Body of pancreas (tissue), 4 donors: ENCODE measurements around the gene SAA4.

ENCODE experiments used
- CTCF ChIP-seq, 7 experiments: fragments of 450-650 bp in 4 of 7; fragments of 200-600 bp in 3 of 7; sonication (generic) in 3 of 7; IDR thresholded peaks; one replicate each; pipeline ENCODE4 v1.5.1; 2016 to 2019; ENCODE audit warnings: antibody characterized with exemption in 7 of 7
- POLR2A ChIP-seq, 3 donors: fragments of 450-650 bp; IDR thresholded peaks; one replicate each; pipeline ENCODE4 v1.6.1; 2016; ENCODE audit warnings: antibody characterized with exemption in 3 of 3, mild to moderate bottlenecking in 2 of 3

GRCh38 chr11:18261721-18262120 lies 25.1 kb upstream of the SAA4 start:
- no peak for TF ChIP-seq CTCF (IDR thresholded peaks at IDR 0.05)
- no peak for TF ChIP-seq POLR2A (IDR thresholded peaks at IDR 0.05)
